CD4-positive, alpha-beta T cell treated with Interleukin-1 beta for 1 hour (primary cell): ENCODE measurements around the gene RECQL5.

Experiments used
- DNase-seq, 2 donors: peaks; one replicate each; pipeline ENCODE4 v3.0.0-alpha.2; 2020 to 2022

The RECQL5 gene

GRCh38 chr17:75685499-75685898 lies 18.5 kb upstream of the RECQL5 start:
- no peak for DNase-seq

GRCh38 chr17:75684924-75685323 lies 18.0 kb upstream of the RECQL5 start:
- DNase-seq, result no peak

GRCh38 chr17:75684249-75684648 lies 17.3 kb upstream of the RECQL5 start:
- no peak for DNase-seq

GRCh38 chr17:75683583-75683982 lies 16.6 kb upstream of the RECQL5 start:
- no peak for DNase-seq

- DNase-seq, result no peak
These were observed 14.3 kb upstream of the RECQL5 start for GRCh38 chr17:75681289-75681688.

- no peak for DNase-seq
These were observed 13.5 kb upstream of the RECQL5 start for GRCh38 chr17:75680431-75680830.

GRCh38 chr17:75679706-75680211 lies 12.8 kb upstream of the RECQL5 start:
- DNase-seq, result no peak

GRCh38 chr17:75676461-75676860 lies 9.5 kb upstream of the RECQL5 start:
- no peak for DNase-seq

- DNase-seq, result no peak
These were observed 6.5 kb upstream of the RECQL5 start for GRCh38 chr17:75673487-75673886.

GRCh38 chr17:75672011-75672410 lies 5.1 kb upstream of the RECQL5 start:
- DNase-seq, result no peak

- DNase-seq, result no peak
These were observed 3.9 kb upstream of the RECQL5 start for GRCh38 chr17:75670868-75671267.

- no peak for DNase-seq
These were observed 1.5 kb upstream of the RECQL5 start for GRCh38 chr17:75668489-75668888.

- DNase-seq, result no peak
These were observed 871 bp upstream of the RECQL5 start for GRCh38 chr17:75667825-75668224.

- DNase-seq, result no peak
These were observed 973 bp downstream of the RECQL5 start for GRCh38 chr17:75665981-75666380.

GRCh38 chr17:75664099-75664549 lies 2.8 kb downstream of the RECQL5 start:
- peak in 1 of 2 donors; percentile 43 for DNase-seq

GRCh38 chr17:75662511-75662910 lies 4.4 kb downstream of the RECQL5 start:
- no peak for DNase-seq

GRCh38 chr17:75661531-75661930 lies 5.4 kb downstream of the RECQL5 start:
- DNase-seq, result no peak

- no peak for DNase-seq
These were observed 8.7 kb downstream of the RECQL5 start for GRCh38 chr17:75658237-75658636.

- no peak for DNase-seq
These were observed 12.8 kb downstream of the RECQL5 start for GRCh38 chr17:75654176-75654575.

- DNase-seq, result peak; percentile 26
These were observed 13.9 kb downstream of the RECQL5 start for GRCh38 chr17:75652934-75653549.

GRCh38 chr17:75652341-75652740 lies 14.6 kb downstream of the RECQL5 start:
- DNase-seq, result no peak

GRCh38 chr17:75650874-75651273 lies 16.1 kb downstream of the RECQL5 start:
- no peak for DNase-seq

GRCh38 chr17:75649687-75650086 lies 17.3 kb downstream of the RECQL5 start:
- DNase-seq, result no peak

- DNase-seq, result no peak
These were observed 19.0 kb downstream of the RECQL5 start for GRCh38 chr17:75647921-75648320.

- DNase-seq, result no peak
These were observed 19.9 kb downstream of the RECQL5 start for GRCh38 chr17:75647061-75647460.
